A549 (cell line): ENCODE results near the gene NNMT.

Experiments used
- EHMT2 ChIP-seq: fragments of 200-600 bp; sonication (generic); IDR thresholded peaks from 2 replicates; pipeline ENCODE4 v1.6.1; 2016; ENCODE audit warnings: antibody characterized with exemption, low read depth, mild to moderate bottlenecking, moderate library complexity
- POLR2A ChIP-seq: IDR thresholded peaks from 2 replicates; pipeline ENCODE4 v1.6.1; 2012; ENCODE audit warnings: mild to moderate bottlenecking, low read length
- TF ChIP-seq, protein P1 (sequence below): fragments of >200 bp; sonication (Bioruptor Twin); formaldehyde crosslinking; IDR thresholded peaks from 3 replicates; pipeline ENCODE4 v1.5.1; 2016
- TF ChIP-seq, protein P2 (sequence below): IDR thresholded peaks from 2 replicates; pipeline ENCODE4 v1.6.1; 2012

GRCh38 chr11:114319716-114320328 lies 23.6 kb downstream of the NNMT start:
- TF ChIP-seq, protein P1, sequence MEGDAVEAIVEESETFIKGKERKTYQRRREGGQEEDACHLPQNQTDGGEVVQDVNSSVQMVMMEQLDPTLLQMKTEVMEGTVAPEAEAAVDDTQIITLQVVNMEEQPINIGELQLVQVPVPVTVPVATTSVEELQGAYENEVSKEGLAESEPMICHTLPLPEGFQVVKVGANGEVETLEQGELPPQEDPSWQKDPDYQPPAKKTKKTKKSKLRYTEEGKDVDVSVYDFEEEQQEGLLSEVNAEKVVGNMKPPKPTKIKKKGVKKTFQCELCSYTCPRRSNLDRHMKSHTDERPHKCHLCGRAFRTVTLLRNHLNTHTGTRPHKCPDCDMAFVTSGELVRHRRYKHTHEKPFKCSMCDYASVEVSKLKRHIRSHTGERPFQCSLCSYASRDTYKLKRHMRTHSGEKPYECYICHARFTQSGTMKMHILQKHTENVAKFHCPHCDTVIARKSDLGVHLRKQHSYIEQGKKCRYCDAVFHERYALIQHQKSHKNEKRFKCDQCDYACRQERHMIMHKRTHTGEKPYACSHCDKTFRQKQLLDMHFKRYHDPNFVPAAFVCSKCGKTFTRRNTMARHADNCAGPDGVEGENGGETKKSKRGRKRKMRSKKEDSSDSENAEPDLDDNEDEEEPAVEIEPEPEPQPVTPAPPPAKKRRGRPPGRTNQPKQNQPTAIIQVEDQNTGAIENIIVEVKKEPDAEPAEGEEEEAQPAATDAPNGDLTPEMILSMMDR = no peak
- TF ChIP-seq EHMT2 = no peak
- TF ChIP-seq POLR2A = no peak
- TF ChIP-seq, protein P2, sequence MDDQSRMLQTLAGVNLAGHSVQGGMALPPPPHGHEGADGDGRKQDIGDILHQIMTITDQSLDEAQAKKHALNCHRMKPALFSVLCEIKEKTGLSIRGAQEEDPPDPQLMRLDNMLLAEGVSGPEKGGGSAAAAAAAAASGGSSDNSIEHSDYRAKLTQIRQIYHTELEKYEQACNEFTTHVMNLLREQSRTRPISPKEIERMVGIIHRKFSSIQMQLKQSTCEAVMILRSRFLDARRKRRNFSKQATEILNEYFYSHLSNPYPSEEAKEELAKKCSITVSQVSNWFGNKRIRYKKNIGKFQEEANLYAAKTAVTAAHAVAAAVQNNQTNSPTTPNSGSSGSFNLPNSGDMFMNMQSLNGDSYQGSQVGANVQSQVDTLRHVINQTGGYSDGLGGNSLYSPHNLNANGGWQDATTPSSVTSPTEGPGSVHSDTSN = no peak
